Mesendoderm (in vitro differentiated cells): ENCODE measurements around the gene SLC39A11.
A peak's percentile ranks its signal among the peaks of the same experiment; 100 is the strongest.

ENCODE experiments used
- DNase-seq: peaks from one replicate; pipeline ENCODE4 v3.0.0; 2013
- H2AK5ac ChIP-seq: 2 replicates; pipeline ENCODE4 v1.6.1; 2013; ENCODE audit warnings: low read length, inconsistent platforms
- H2BK120ac ChIP-seq: 2 replicates; pipeline ENCODE4 v1.6.1; 2013; ENCODE audit warnings: low read depth, mild to moderate bottlenecking, low read length, moderate library complexity, mixed read lengths
- H2BK15ac ChIP-seq: replicated peaks from 2 replicates; pipeline ENCODE4 v1.6.1; 2013; ENCODE audit warnings: low read depth, mild to moderate bottlenecking, moderate library complexity
- H2BK5ac ChIP-seq: 2 replicates; pipeline ENCODE4 v1.6.1; 2013; ENCODE audit warnings: low read length, inconsistent platforms
- H3K18ac ChIP-seq: 2 replicates; pipeline ENCODE4 v1.6.1; 2013; ENCODE audit warnings: mild to moderate bottlenecking, low read length, mixed read lengths
- H3K23ac ChIP-seq: one replicate; pipeline ENCODE4 v1.6.1; 2013; ENCODE audit warnings: low read length
- H3K27ac ChIP-seq: 2 replicates; pipeline ENCODE4 v1.5.1; 2013; ENCODE audit warnings: low read depth, mild to moderate bottlenecking, inconsistent platforms, low read length, moderate library complexity
- H3K27me3 ChIP-seq: 2 replicates; pipeline ENCODE4 v1.6.1; 2013; ENCODE audit warnings: low read length, control low read depth, mild to moderate bottlenecking, inconsistent platforms; ENCODE audit not compliant: insufficient read depth, poor library complexity
- H3K36me3 ChIP-seq: 2 replicates; pipeline ENCODE4 v1.6.1; 2013; ENCODE audit warnings: low read length, inconsistent platforms; ENCODE audit not compliant: control insufficient read depth, insufficient read depth
- H3K4ac ChIP-seq: one replicate; pipeline ENCODE4 v1.6.1; 2013; ENCODE audit warnings: low read depth, mild to moderate bottlenecking, low read length, moderate library complexity
- H3K4me1 ChIP-seq: 2 replicates; pipeline ENCODE4 v1.6.1; 2013; ENCODE audit warnings: low read depth, low read length, inconsistent platforms; ENCODE audit not compliant: control insufficient read depth
- H3K4me2 ChIP-seq: 2 replicates; pipeline ENCODE4 v1.6.1; 2013; ENCODE audit warnings: low read length
- H3K4me3 ChIP-seq: 2 replicates; pipeline ENCODE4 v1.5.1; 2013; ENCODE audit warnings: mild to moderate bottlenecking, low read length
- H3K56ac ChIP-seq: one replicate; pipeline ENCODE4 v1.6.1; 2013; ENCODE audit warnings: low read length
- H3K79me1 ChIP-seq: 2 replicates; pipeline ENCODE4 v1.6.1; 2013; ENCODE audit warnings: low read length, inconsistent platforms
- H3K79me2 ChIP-seq: 2 replicates; pipeline ENCODE4 v1.6.1; 2013; ENCODE audit warnings: mild to moderate bottlenecking, low read length; ENCODE audit not compliant: control insufficient read depth, insufficient read depth
- H3K9ac ChIP-seq: 2 replicates; pipeline ENCODE4 v1.6.1; 2013; ENCODE audit warnings: low read length, inconsistent platforms
- H4K5ac ChIP-seq: one replicate; pipeline ENCODE4 v1.6.1; 2013; ENCODE audit warnings: low read length
- H4K8ac ChIP-seq: one replicate; pipeline ENCODE4 v1.6.1; 2013; ENCODE audit warnings: low read depth, mild to moderate bottlenecking, control low read depth, low read length, moderate library complexity
- WGBS: extraction: QIAGEN DNeasy Blood & Tissue Kit; methylation state at CpG from one replicate; pipeline ENCODE4 v1.1.7; 2013; ENCODE audit warnings: low lambda C conversion rate, missing lambda C conversion rate; ENCODE audit not compliant: insufficient coverage; ENCODE audit errors: extremely low coverage; 5-methylcytosine and 5-hydroxymethylcytosine counted together

The SLC39A11 gene

DNA sequence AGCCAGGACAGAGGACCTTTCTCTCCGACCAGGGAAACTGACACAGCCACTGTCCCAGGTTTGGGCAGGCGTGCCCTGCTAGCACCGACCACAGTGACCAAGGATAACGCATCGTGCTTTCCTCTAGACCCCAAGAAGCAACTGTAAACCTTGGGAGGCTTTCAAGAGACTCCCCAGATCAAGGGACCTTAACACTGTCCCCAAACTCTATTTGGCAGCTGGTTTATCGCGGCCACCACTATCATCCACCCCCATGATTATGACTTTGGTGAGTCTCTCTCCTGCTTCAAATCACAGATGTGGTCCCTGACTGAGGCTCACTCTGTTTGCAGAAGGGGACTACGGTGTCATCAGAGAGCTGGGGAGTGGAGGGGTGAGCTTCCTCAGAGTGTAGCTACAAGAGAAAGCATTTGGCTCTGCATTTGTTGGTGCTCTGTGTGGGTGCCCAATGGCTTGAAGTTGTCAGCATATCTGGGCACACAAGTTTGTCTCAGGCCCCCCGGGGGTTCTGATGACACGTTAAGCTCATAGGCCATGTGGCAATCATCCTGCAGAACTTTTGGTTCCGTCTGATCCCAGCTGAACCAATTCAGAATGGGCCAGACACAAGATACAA lies 408.0 kb downstream of the SLC39A11 start:
- H3K4me2 ChIP-seq, result no peak overlapping the region
- H2BK5ac ChIP-seq, result no peak overlapping the region
- no peak overlapping the region for H4K5ac ChIP-seq
- H2AK5ac ChIP-seq, result no peak overlapping the region
- no peak for DNase-seq
- H3K79me2 ChIP-seq, result no peaks in the 10 kb centered on the region
- no peak overlapping the region for H4K8ac ChIP-seq
- no peak overlapping the region for H2BK15ac ChIP-seq
- no peak overlapping the region for H3K18ac ChIP-seq
- no peak overlapping the region for H3K27ac ChIP-seq
- no peaks in the 10 kb centered on the region for H3K27me3 ChIP-seq
- no peak overlapping the region for H2BK120ac ChIP-seq
- H3K4ac ChIP-seq, result no peak overlapping the region
- no peak overlapping the region for H3K56ac ChIP-seq
- no peak overlapping the region for H3K4me3 ChIP-seq
- no peaks in the 10 kb centered on the region for H3K4me1 ChIP-seq
- H3K9ac ChIP-seq, result no peak overlapping the region
- WGBS, result no CpG with 5 or more reads among the region's 11 CpGs
- no peaks in the 10 kb centered on the region for H3K36me3 ChIP-seq
- H3K23ac ChIP-seq, result no peak overlapping the region
- no peaks in the 10 kb centered on the region for H3K79me1 ChIP-seq

DNA sequence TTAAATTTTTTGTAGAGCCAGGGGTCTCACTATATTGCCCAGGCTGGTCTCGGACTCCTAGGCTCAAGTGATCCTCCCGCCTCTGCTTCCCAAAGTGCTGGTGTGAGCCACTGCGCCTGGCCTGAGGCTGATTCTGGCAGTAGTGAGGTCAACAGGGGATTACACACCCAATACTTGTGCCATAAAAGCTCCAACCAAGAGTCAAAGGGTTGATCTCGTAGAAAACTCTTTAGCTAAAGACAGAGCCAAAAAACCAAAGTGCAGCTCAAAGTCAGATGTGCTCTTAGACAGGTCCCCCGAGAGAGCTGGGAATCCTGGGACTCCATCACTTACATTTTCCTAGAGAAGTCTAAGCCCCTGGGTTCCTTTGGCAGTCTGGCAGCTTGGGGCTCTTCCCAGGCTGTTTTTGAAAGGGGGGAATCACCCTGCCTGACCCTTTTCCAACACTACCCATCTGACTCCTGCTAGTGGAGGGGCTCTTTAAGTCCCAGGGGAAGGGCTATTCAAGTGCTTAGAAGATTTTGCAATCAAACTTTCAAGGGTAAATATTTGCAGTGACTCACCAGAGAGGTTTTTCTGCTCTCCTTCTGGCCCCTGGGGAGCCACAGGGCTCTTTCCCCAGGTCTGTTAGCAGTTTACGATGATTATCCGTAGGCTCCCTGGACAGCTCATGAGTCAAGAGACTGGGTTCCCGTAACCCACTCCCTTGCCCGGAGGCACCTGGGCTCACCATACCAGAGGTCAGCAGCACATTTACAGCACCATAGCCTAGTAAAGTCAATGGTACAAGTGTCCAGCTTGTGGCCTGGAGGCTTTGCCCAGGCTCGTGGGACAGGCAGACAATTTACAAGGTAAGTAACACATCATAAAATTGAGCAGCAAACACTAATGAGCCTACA lies 408.7 kb downstream of the SLC39A11 start:
- Histone ChIP-seq H3K79me2 (no peaks in the 10 kb centered on the region), H3K36me3 (no peaks in the 10 kb centered on the region), H2BK120ac (no peak overlapping the region), H2BK15ac (no peak overlapping the region), H3K18ac (no peak overlapping the region), H3K27me3 (no peaks in the 10 kb centered on the region), H3K4ac (no peak overlapping the region), H4K8ac (no peak overlapping the region), H3K4me1 (no peaks in the 10 kb centered on the region), H3K56ac (no peak overlapping the region), H3K27ac (no peak overlapping the region), H3K4me2 (no peak overlapping the region), H4K5ac (no peak overlapping the region), H3K9ac (no peak overlapping the region), H3K23ac (no peak overlapping the region), H3K4me3 (no peak overlapping the region), H2BK5ac (no peak overlapping the region), H3K79me1 (no peaks in the 10 kb centered on the region), H2AK5ac (no peak overlapping the region)
- no CpG with 5 or more reads among the region's 10 CpGs for WGBS
- DNase-seq, result peak; percentile 68

DNA sequence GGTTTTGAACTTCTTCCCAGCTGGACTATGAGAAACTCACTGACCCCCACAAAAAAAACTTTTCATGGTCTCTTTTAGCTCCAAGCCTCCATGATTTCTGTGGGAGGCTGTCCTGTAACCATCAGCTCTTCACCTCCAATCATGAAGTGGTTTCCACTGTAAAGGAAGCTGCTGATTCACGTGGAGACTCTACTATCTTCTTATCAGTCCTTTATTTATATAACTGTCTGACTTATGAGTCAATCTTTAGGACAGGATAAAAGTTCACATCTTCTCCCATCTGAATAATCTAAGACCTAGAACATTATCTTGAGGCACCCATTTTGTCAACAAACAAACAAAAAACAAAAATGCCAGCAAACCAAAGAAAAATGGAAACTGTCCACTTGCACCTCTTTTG lies 409.9 kb downstream of the SLC39A11 start:
- WGBS, result no CpG with 5 or more reads among the region's 1 CpG
- no peak overlapping the region for H3K56ac ChIP-seq
- no peak overlapping the region for H2BK5ac ChIP-seq
- H3K79me1 ChIP-seq, result no peaks in the 10 kb centered on the region
- H2AK5ac ChIP-seq, result no peak overlapping the region
- no peaks in the 10 kb centered on the region for H3K27me3 ChIP-seq
- H3K4me1 ChIP-seq, result no peaks in the 10 kb centered on the region
- no peak overlapping the region for H3K4me3 ChIP-seq
- no peak overlapping the region for H3K9ac ChIP-seq
- no peak overlapping the region for H2BK15ac ChIP-seq
- no peaks in the 10 kb centered on the region for H3K79me2 ChIP-seq
- H3K4ac ChIP-seq, result no peak overlapping the region
- H3K23ac ChIP-seq, result no peak overlapping the region
- H3K18ac ChIP-seq, result no peak overlapping the region
- no peak overlapping the region for H4K5ac ChIP-seq
- no peak overlapping the region for H4K8ac ChIP-seq
- H3K4me2 ChIP-seq, result no peak overlapping the region
- no peaks in the 10 kb centered on the region for H3K36me3 ChIP-seq
- no peak overlapping the region for H2BK120ac ChIP-seq
- no peak overlapping the region for H3K27ac ChIP-seq
- DNase-seq, result no peak

DNA sequence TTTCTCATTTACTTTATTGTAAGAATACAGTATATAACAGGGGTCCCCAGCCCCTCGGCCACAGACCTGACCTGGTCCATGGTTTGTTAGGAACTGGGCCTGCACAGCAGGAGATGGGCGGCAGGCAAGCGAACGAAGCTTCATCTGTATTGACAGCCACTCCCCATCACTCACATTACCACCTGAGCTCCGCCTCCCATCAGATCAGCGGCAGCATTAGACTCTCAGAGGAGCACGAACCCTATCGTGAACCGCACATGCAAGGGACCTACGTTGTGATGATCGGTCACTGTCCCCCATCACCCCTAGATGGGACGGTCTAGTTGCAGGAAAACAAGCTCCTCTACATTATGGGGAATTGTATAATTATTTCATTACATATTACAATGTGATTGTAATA lies 410.6 kb downstream of the SLC39A11 start:
- H2BK5ac ChIP-seq, result no peak overlapping the region
- DNase-seq, result no peak
- H2BK120ac ChIP-seq, result no peak overlapping the region
- H3K23ac ChIP-seq, result no peak overlapping the region
- H2AK5ac ChIP-seq, result no peak overlapping the region
- no peak overlapping the region for H3K4ac ChIP-seq
- H3K56ac ChIP-seq, result no peak overlapping the region
- H3K18ac ChIP-seq, result no peak overlapping the region
- H3K9ac ChIP-seq, result no peak overlapping the region
- H3K27me3 ChIP-seq, result no peaks in the 10 kb centered on the region
- H3K27ac ChIP-seq, result no peak overlapping the region
- no peak overlapping the region for H3K4me2 ChIP-seq
- no peaks in the 10 kb centered on the region for H3K79me1 ChIP-seq
- H3K4me1 ChIP-seq, result no peaks in the 10 kb centered on the region
- H3K79me2 ChIP-seq, result no peaks in the 10 kb centered on the region
- H2BK15ac ChIP-seq, result no peak overlapping the region
- no peaks in the 10 kb centered on the region for H3K36me3 ChIP-seq
- H4K5ac ChIP-seq, result no peak overlapping the region
- no peak overlapping the region for H3K4me3 ChIP-seq
- no CpG with 5 or more reads among the region's 12 CpGs for WGBS
- H4K8ac ChIP-seq, result no peak overlapping the region

DNA sequence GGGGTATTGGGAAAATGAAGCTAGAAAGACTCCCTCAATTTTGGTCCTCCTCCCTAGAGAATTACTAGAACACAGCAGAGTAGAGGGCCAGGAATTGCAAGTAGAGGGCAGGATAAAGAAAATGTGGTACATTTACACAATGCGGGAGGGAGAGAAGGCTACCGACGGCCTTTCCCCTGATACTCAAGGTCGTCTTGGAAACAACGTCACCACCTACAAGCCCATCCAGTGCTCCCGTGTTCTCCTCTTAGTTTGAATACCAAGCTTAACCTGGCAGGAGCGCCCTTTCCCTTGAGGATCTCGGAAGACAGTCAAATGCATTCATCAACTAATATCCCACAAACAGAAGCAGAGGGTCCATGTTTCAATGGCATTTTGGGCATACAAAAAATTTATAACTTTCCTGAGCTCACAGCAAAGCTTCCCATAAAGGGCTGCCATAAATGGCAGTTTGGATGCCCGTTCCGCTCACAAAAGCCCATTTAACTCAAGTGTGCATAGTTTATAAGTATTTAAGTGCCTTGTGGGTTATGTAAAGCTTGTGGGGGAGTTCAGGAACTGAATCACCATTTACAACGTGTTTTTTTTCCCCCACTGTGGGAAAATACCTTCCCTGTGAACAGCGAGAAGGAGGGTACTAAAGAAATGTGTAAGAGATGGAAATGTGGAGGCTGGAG lies 414.6 kb downstream of the SLC39A11 start:
- no peak overlapping the region for H3K23ac ChIP-seq
- no peaks in the 10 kb centered on the region for H3K4me1 ChIP-seq
- no peak overlapping the region for H3K27ac ChIP-seq
- H3K36me3 ChIP-seq, result no peaks in the 10 kb centered on the region
- H3K4ac ChIP-seq, result no peak overlapping the region
- H2BK120ac ChIP-seq, result no peak overlapping the region
- no peak overlapping the region for H4K8ac ChIP-seq
- no peak overlapping the region for H3K4me2 ChIP-seq
- H3K18ac ChIP-seq, result no peak overlapping the region
- no peak overlapping the region for H2BK5ac ChIP-seq
- no peak overlapping the region for H2BK15ac ChIP-seq
- H3K27me3 ChIP-seq, result no peaks in the 10 kb centered on the region
- no peak overlapping the region for H3K9ac ChIP-seq
- H2AK5ac ChIP-seq, result no peak overlapping the region
- H3K79me2 ChIP-seq, result no peaks in the 10 kb centered on the region
- H3K79me1 ChIP-seq, result no peaks in the 10 kb centered on the region
- H4K5ac ChIP-seq, result no peak overlapping the region
- H3K56ac ChIP-seq, result no peak overlapping the region
- WGBS, result no CpG with 5 or more reads among the region's 12 CpGs
- DNase-seq, result no peak
- no peak overlapping the region for H3K4me3 ChIP-seq
